Fibroblast of lung (primary cell): ENCODE results near the gene SNORC. TPM values are rescaled to one million over a fixed set of nuclear protein-coding genes. Genes with fewer than 3 reads are reported as not detected.

Source experiments
- DNase-seq, 2 donors: peaks; one replicate each; pipeline versions ENCODE4 v3.0.0 to v3.0.0-alpha.2; 2010; ENCODE audit warnings: low read depth in 2 of 2
- H2AFZ ChIP-seq: 2 replicates; pipeline ENCODE4 v1.5.1; 2012; ENCODE audit warnings: low read length, control low read depth, inconsistent platforms
- H3K27ac ChIP-seq: 2 replicates; pipeline ENCODE4 v1.5.1; 2011; ENCODE audit warnings: low read length, control low read depth; ENCODE audit not compliant: insufficient read depth
- H3K27me3 ChIP-seq: 2 replicates; pipeline ENCODE4 v1.5.1; 2011; ENCODE audit warnings: mild to moderate bottlenecking, low read length; ENCODE audit not compliant: control insufficient read depth, insufficient read depth
- H3K36me3 ChIP-seq: 2 replicates; pipeline ENCODE4 v1.5.1; 2011; ENCODE audit warnings: low read length; ENCODE audit not compliant: control insufficient read depth, insufficient read depth
- H3K4me1 ChIP-seq: 2 replicates; pipeline ENCODE4 v1.5.1; 2011; ENCODE audit warnings: low read length; ENCODE audit not compliant: control insufficient read depth, insufficient read depth; ENCODE audit errors: extremely low read depth
- H3K4me2 ChIP-seq: 2 replicates; pipeline ENCODE4 v1.5.1; 2011; ENCODE audit warnings: low read length, control low read depth; ENCODE audit not compliant: insufficient read depth; ENCODE audit errors: extremely low read depth
- H3K4me3 ChIP-seq, 4 experiments: fragments of 200-600 bp in 1 of 4; sonication (generic) in 1 of 4; replicated peaks in 1 of 4; 2 replicates each; pipeline ENCODE4 v1.5.1; 2011 to 2016; ENCODE audit warnings: low read length in 4 of 4, low read depth in 3 of 4, mild to moderate bottlenecking in 3 of 4, control low read depth in 2 of 4, inconsistent platforms in 1 of 4, mixed read lengths in 1 of 4; ENCODE audit not compliant: insufficient read depth in 1 of 4; ENCODE audit errors: control extremely low read depth in 1 of 4
- H3K79me2 ChIP-seq: 2 replicates; pipeline ENCODE4 v1.5.1; 2012; ENCODE audit warnings: mild to moderate bottlenecking, low read length, inconsistent platforms; ENCODE audit not compliant: control insufficient read depth, insufficient read depth
- H3K9ac ChIP-seq: 2 replicates; pipeline ENCODE4 v1.5.1; 2011; ENCODE audit warnings: mild to moderate bottlenecking, low read length, control low read depth; ENCODE audit not compliant: insufficient read depth
- H3K9me3 ChIP-seq: 2 replicates; pipeline ENCODE4 v1.5.1; 2012; ENCODE audit warnings: low read depth, low read length; ENCODE audit not compliant: control insufficient read depth, insufficient read depth
- H4K20me1 ChIP-seq: 2 replicates; pipeline ENCODE4 v1.5.1; 2011; ENCODE audit warnings: low read length; ENCODE audit not compliant: control insufficient read depth, insufficient read depth; ENCODE audit errors: extremely low read depth
- EZH2 ChIP-seq: IDR thresholded peaks from 2 replicates; pipeline ENCODE4 v1.5.1; 2012; ENCODE audit warnings: low read length, control low read depth, mild to moderate bottlenecking; ENCODE audit errors: missing control alignments
- polyA plus RNA-seq, 2 donors: library from polyadenylated mRNA; depleted of rRNA in 1 of 2; stranded (reverse) in 1 of 2; unstranded in 1 of 2; fragments of >200 nt; gene quantifications; 2 replicates each; pipeline ENCODE4 v1.2.1, GENCODE V29; 2011 to 2012; ENCODE audit warnings: missing spikeins in 1 of 2
- total RNA-seq: library from RNA; depleted of rRNA; stranded (reverse); fragments of >200 nt; gene quantifications from 2 replicates; pipeline ENCODE4 v1.2.1, GENCODE V29; 2014
- TF ChIP-seq, protein P1 (sequence below), 2 donors: IDR thresholded peaks in 1 of 2; conservative IDR thresholded peaks in 1 of 2; 1 replicate in 1 of 2; 2 replicates in 1 of 2; pipeline ENCODE4 v1.5.1; 2011 to 2012; ENCODE audit warnings: low read length in 2 of 2, control low read depth in 1 of 2, inconsistent platforms in 1 of 2, low read depth in 1 of 2, mild to moderate bottlenecking in 1 of 2

SNORC gene
- total and polyA plus RNA-seq, 2 donors (not counting 1 experiment from before 2014, with no cell fraction given), result 0.14 to 0.83 TPM

DNA sequence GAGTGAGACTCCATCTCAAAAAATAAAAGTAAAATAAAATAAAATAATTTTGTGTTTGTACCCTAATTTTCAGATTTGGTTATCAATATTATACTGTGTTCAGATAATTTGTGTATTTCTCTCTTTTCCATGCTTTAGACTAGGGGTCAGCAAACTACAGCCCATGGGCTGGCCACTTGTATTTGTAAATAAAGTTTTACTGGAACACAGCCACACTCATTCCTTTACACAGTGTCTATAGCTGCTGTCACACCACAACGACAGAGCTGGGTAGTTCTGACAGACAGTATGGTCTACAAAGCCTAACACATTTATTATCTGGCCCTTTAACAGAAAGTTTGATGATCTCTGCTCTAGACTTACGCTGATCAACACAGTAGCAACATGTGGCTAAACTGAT, 43.8 kb downstream of the SNORC start:
- H3K4me1 ChIP-seq, result no peaks in the 10 kb centered on the region
- H3K4me2 ChIP-seq, result no peak overlapping the region
- H3K79me2 ChIP-seq, result no peaks in the 10 kb centered on the region
- H3K4me3 ChIP-seq, result no peak overlapping the region
- H3K27ac ChIP-seq, result no peak overlapping the region
- DNase-seq, result no peak
- no peak for TF ChIP-seq EZH2
- TF ChIP-seq, protein P1, sequence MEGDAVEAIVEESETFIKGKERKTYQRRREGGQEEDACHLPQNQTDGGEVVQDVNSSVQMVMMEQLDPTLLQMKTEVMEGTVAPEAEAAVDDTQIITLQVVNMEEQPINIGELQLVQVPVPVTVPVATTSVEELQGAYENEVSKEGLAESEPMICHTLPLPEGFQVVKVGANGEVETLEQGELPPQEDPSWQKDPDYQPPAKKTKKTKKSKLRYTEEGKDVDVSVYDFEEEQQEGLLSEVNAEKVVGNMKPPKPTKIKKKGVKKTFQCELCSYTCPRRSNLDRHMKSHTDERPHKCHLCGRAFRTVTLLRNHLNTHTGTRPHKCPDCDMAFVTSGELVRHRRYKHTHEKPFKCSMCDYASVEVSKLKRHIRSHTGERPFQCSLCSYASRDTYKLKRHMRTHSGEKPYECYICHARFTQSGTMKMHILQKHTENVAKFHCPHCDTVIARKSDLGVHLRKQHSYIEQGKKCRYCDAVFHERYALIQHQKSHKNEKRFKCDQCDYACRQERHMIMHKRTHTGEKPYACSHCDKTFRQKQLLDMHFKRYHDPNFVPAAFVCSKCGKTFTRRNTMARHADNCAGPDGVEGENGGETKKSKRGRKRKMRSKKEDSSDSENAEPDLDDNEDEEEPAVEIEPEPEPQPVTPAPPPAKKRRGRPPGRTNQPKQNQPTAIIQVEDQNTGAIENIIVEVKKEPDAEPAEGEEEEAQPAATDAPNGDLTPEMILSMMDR (conservative IDR thresholded peaks at IDR 0.05 in 1 of 2, IDR thresholded peaks at IDR 0.05 in 1 of 2; ENCODE audit: low read depth in 1 of 2, low read length in 2 of 2), result no peak
- no peak overlapping the region for H3K9ac ChIP-seq
- no peaks in the 10 kb centered on the region for H3K27me3 ChIP-seq
- no peaks in the 10 kb centered on the region for H4K20me1 ChIP-seq
- H3K9me3 ChIP-seq, result no peaks in the 10 kb centered on the region
- no peak overlapping the region for H2AFZ ChIP-seq
- no peaks in the 10 kb centered on the region for H3K36me3 ChIP-seq

DNA sequence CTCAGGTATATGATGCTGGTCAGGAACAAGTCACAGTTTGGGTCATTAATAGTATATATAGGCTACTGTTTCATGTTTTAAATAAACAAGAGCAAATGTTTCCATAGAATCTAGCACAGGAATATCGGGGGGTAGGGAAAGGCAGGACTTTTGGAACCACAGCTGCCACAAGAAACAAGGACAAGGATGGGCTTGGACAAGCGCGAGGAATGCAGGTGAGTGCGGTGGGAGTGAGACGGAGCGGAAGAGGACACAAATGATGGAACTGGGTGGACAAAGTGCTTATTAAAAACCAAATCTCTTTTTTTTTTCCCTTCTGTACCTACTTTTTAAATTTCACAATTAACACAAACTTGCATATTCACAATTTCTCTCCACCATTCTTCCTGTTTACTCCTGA, 49.1 kb downstream of the SNORC start:
- Histone ChIP-seq H3K4me1 (no peaks in the 10 kb centered on the region), H3K27me3 (no peaks in the 10 kb centered on the region), H3K4me2 (no peak overlapping the region), H3K9ac (no peak overlapping the region), H3K79me2 (no peaks in the 10 kb centered on the region), H3K27ac (no peak overlapping the region), H3K36me3 (no peaks in the 10 kb centered on the region), H3K4me3 (no peak overlapping the region), H2AFZ (no peak overlapping the region), H4K20me1 (no peaks in the 10 kb centered on the region), H3K9me3 (no peaks in the 10 kb centered on the region)
- TF ChIP-seq, protein P1 (conservative IDR thresholded peaks at IDR 0.05 in 1 of 2, IDR thresholded peaks at IDR 0.05 in 1 of 2; ENCODE audit: low read depth in 1 of 2, low read length in 2 of 2), result no peak
- no peak for TF ChIP-seq EZH2
- DNase-seq, result no peak

GRCh38 chr2:232920055-232920454, 50.0 kb downstream of the SNORC start:
- no peak overlapping the region for H3K4me3 ChIP-seq
- no peaks in the 10 kb centered on the region for H3K4me1 ChIP-seq
- H3K27ac ChIP-seq, result no peak overlapping the region
- no peaks in the 10 kb centered on the region for H3K9me3 ChIP-seq
- no peak overlapping the region for H3K4me2 ChIP-seq
- H2AFZ ChIP-seq, result no peak overlapping the region
- no peak overlapping the region for H3K9ac ChIP-seq
- H3K27me3 ChIP-seq, result no peaks in the 10 kb centered on the region
- H4K20me1 ChIP-seq, result no peaks in the 10 kb centered on the region
- H3K79me2 ChIP-seq, result no peaks in the 10 kb centered on the region
- TF ChIP-seq, protein P1 (conservative IDR thresholded peaks at IDR 0.05 in 1 of 2, IDR thresholded peaks at IDR 0.05 in 1 of 2; ENCODE audit: low read depth in 1 of 2, low read length in 2 of 2), result no peak
- no peak for TF ChIP-seq EZH2
- DNase-seq, result no peak
- no peaks in the 10 kb centered on the region for H3K36me3 ChIP-seq
